Measurements from ENCODE around the gene PTPRJ.

GRCh38 chr11:48028914-48029680, 48.7 kb downstream of the PTPRJ start:
- TF ChIP-seq POLR2A (IDR thresholded peaks at IDR 0.05) (no peak), CTCF (IDR thresholded peaks at IDR 0.05) (no peak)
